HPDE6-E6E7 (cell line): Measurements from ENCODE around the gene MAP3K20.

Experiments
- DNase-seq: peaks from one replicate; pipeline ENCODE4 v3.0.0; 2011; ENCODE audit warnings: missing footprints; ENCODE audit errors: extremely low spot score

MAP3K20 gene

GRCh38 chr2:173050684-173051083 is 25.0 kb upstream of the MAP3K20 start:
- no peak for DNase-seq

- DNase-seq, result no peak
Measured at GRCh38 chr2:173051463-173052215, 24.0 kb upstream of the MAP3K20 start.

GRCh38 chr2:173053043-173053699 is 22.5 kb upstream of the MAP3K20 start:
- no peak for DNase-seq

- DNase-seq, result no peak
Measured at GRCh38 chr2:173054466-173054865, 21.2 kb upstream of the MAP3K20 start.

GRCh38 chr2:173056705-173057364 is 18.8 kb upstream of the MAP3K20 start:
- no peak for DNase-seq

GRCh38 chr2:173058097-173058496 is 17.5 kb upstream of the MAP3K20 start:
- DNase-seq, result no peak

GRCh38 chr2:173058673-173059072 is 17.0 kb upstream of the MAP3K20 start:
- no peak for DNase-seq

- no peak for DNase-seq
Measured at GRCh38 chr2:173059292-173059691, 16.4 kb upstream of the MAP3K20 start.

GRCh38 chr2:173059971-173060461 is 15.6 kb upstream of the MAP3K20 start:
- no peak for DNase-seq

GRCh38 chr2:173062801-173063200 is 12.8 kb upstream of the MAP3K20 start:
- peak; percentile 67 for DNase-seq

- no peak for DNase-seq
Measured at GRCh38 chr2:173064151-173064805, 11.4 kb upstream of the MAP3K20 start.

- DNase-seq, result no peak
Measured at GRCh38 chr2:173066887-173067676, 8.6 kb upstream of the MAP3K20 start.

- DNase-seq, result no peak
Measured at GRCh38 chr2:173075056-173075780, 428 bp upstream of the MAP3K20 start.

- no peak for DNase-seq
Measured at GRCh38 chr2:173076581-173077345, 1.1 kb downstream of the MAP3K20 start.

GRCh38 chr2:173077506-173078177 is 2.0 kb downstream of the MAP3K20 start:
- DNase-seq, result no peak

- DNase-seq, result no peak
Measured at GRCh38 chr2:173079141-173079540, 3.5 kb downstream of the MAP3K20 start.

- DNase-seq, result no peak
Measured at GRCh38 chr2:173079973-173080860, 4.6 kb downstream of the MAP3K20 start.

GRCh38 chr2:173086518-173087213 is 11.0 kb downstream of the MAP3K20 start:
- DNase-seq, result no peak
